Activated B cell treated with CpG ODN at 0.5 μM for 24 hours (primary cell): ENCODE data around the gene VAV2. TPM values are rescaled to one million over a fixed set of nuclear protein-coding genes. Genes with fewer than 3 reads are reported as not detected.

Source experiments
- ATAC-seq: fragments of 200-7000 bp; cut with Tn5 transposase; one replicate; pipeline ENCODE4 v1.10.0; 2021; ENCODE audit warnings: low read depth, mild to moderate bottlenecking, moderate library complexity
- CTCF ChIA-PET: fragments of 350-600 bp; sonication (Branson Sonifier 250); formaldehyde crosslinking; loops from one replicate; lab custom pipeline; 2021; ENCODE audit warnings: antibody characterized with exemption; lab: Charles Lee
- POLR2A ChIA-PET: fragments of 350-600 bp; sonication (Branson Sonifier 250); formaldehyde crosslinking; loops from one replicate; lab custom pipeline; 2021; ENCODE audit warnings: antibody characterized with exemption; lab: Charles Lee
- DNase-seq: peaks from one replicate; pipeline ENCODE4 v3.0.0; 2022
- H3K27ac Mint-ChIP-seq: one replicate; pipeline ENCODE4 v1.8.0; 2020; ENCODE audit warnings: mixed read lengths
- H3K27me3 Mint-ChIP-seq: one replicate; pipeline ENCODE4 v1.8.0; 2021; ENCODE audit warnings: mixed read lengths
- H3K36me3 Mint-ChIP-seq: one replicate; pipeline ENCODE4 v1.8.0; 2021; ENCODE audit warnings: low read depth, mixed read lengths
- H3K4me1 Mint-ChIP-seq: one replicate; pipeline ENCODE4 v1.8.0; 2021; ENCODE audit warnings: mixed read lengths
- H3K4me3 Mint-ChIP-seq: one replicate; pipeline ENCODE4 v1.8.0; 2020; ENCODE audit warnings: mild to moderate bottlenecking, mixed read lengths
- H3K9me3 Mint-ChIP-seq: one replicate; pipeline ENCODE4 v1.8.0; 2020; ENCODE audit warnings: mixed read lengths
- intact Hi-C: fragments of 100-400 bp; cut with micrococcal nuclease; formaldehyde crosslinking; loops from one replicate; pipeline ENCODE4 v1.15.1; 2024
- total RNA-seq: library from RNA; stranded (reverse); gene quantifications from 2 replicates; pipeline ENCODE4 v1.2.3, GENCODE V29; 2022
- TF ChIP-seq, protein P1 (sequence below): fragments of 200-600 bp; IDR thresholded peaks from one replicate; pipeline ENCODE4 v1.8.0; 2022; ENCODE audit warnings: antibody characterized with exemption, mild to moderate bottlenecking

The VAV2 gene
- total RNA-seq, 1 donor from 2014 or later = 99.6 TPM

DNA sequence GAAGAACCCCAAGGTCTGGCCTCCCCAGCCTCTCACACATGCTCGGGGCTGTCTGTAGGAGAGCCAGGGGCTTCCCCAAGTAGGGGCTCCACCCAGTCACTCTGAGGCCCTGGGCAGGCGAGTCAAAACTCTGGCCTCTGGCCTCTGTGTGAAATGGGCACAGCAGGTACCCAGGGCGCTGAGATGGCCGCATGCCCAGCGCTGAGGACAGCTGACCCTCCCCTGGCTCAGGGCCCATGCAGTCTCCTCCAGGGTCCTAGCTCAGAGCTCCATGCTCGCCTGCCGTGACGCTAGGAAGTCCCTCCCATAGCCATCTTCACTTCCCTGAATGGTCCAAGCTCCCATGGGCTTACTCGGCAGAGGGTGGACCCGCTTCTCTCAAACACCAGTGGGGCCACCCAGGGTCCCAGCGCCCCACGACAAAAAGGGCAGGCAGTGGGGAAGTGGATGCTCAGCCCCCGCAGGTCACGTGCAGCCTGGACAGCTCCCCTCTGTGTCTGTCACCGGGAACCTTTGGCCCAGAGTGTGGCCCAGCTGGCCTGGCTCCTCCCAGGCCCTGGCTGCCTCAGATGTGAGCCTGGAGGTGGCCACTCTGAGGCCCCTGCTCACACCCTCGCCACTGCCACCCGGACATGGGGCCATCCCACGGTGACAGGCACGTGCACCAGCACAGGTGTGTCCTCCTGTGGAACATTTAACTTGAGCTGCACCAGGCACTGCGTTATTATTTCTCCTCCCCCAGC is 12.2 kb upstream of the VAV2 start:
- CTCF ChIA-PET = interaction anchor here (1.2 kb wide), 1 partner anchor 9 kb away, joined by 5 read pairs; no protein-coding TSS in a partner anchor
- peaks cover 11% of the 10 kb centered on the region for H3K4me1 Mint-ChIP-seq
- H3K27me3 Mint-ChIP-seq = peaks cover 19% of the 10 kb centered on the region
- ATAC-seq (no peak), DNase-seq (no peak)
- POLR2A ChIA-PET = no interaction called here
- H3K9me3 Mint-ChIP-seq = no peaks in the 10 kb centered on the region
- TF ChIP-seq, protein P1, sequence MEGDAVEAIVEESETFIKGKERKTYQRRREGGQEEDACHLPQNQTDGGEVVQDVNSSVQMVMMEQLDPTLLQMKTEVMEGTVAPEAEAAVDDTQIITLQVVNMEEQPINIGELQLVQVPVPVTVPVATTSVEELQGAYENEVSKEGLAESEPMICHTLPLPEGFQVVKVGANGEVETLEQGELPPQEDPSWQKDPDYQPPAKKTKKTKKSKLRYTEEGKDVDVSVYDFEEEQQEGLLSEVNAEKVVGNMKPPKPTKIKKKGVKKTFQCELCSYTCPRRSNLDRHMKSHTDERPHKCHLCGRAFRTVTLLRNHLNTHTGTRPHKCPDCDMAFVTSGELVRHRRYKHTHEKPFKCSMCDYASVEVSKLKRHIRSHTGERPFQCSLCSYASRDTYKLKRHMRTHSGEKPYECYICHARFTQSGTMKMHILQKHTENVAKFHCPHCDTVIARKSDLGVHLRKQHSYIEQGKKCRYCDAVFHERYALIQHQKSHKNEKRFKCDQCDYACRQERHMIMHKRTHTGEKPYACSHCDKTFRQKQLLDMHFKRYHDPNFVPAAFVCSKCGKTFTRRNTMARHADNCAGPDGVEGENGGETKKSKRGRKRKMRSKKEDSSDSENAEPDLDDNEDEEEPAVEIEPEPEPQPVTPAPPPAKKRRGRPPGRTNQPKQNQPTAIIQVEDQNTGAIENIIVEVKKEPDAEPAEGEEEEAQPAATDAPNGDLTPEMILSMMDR = no peak
- intact Hi-C loops = no loop called here
- H3K36me3 Mint-ChIP-seq = no peaks in the 10 kb centered on the region
- no peak overlapping the region for H3K27ac Mint-ChIP-seq
- no peak overlapping the region for H3K4me3 Mint-ChIP-seq

DNA sequence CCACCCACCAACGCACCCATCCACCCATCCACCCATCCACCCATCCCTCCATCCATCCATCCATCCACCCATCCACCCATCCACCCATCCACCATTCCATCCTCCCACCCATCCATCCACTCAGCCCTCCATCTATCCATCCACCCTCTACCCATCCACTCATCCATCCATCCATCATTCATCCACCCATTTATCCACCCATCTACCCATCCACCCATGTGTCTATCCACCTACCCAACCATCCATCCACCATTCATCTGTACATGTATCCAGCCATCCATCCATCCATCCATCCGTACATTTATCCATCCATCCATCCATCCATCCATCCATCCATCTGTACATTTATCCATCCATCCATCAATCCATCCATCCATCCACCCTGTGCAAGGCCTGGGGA is 11.1 kb upstream of the VAV2 start:
- TF ChIP-seq, protein P1 = no peak
- H3K27me3 Mint-ChIP-seq = peaks cover 15% of the 10 kb centered on the region
- H3K4me1 Mint-ChIP-seq = peaks cover 11% of the 10 kb centered on the region
- ATAC-seq (no peak), DNase-seq (no peak)
- ChIA-PET POLR2A (no interaction called here), CTCF (no interaction called here)
- H3K9me3 Mint-ChIP-seq = no peaks in the 10 kb centered on the region
- no peak overlapping the region for H3K27ac Mint-ChIP-seq
- intact Hi-C loops = no loop called here
- H3K36me3 Mint-ChIP-seq = no peaks in the 10 kb centered on the region
- no peak overlapping the region for H3K4me3 Mint-ChIP-seq

DNA sequence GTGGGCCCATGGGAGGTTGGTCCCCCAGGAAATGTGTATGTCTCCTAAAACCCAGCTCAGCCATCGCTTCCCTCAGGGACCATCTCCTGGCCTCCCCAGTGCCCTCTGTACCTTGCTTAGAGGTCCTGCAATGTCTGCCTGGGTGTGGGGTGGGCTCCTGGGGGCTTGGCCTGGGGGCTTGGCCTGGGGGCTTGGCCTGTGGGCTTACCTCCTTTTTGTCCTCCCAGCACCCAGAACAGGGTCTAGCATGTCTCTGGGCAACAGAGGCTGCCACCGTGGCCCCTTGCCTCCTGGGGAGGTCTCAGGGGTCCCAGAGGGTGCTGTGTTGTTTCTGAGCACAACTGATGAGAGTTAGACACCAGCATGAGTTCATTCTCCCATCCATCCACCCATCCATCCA is 10.7 kb upstream of the VAV2 start:
- Mint-ChIP-seq H3K9me3 (no peaks in the 10 kb centered on the region), H3K27me3 (peaks cover 14% of the 10 kb centered on the region), H3K36me3 (no peaks in the 10 kb centered on the region), H3K4me3 (no peak overlapping the region), H3K27ac (no peak overlapping the region), H3K4me1 (peaks cover 11% of the 10 kb centered on the region)
- no peak for DNase-seq
- POLR2A ChIA-PET = no interaction called here
- no peak for ATAC-seq
- intact Hi-C loops = no loop called here
- CTCF ChIA-PET = no interaction called here
- TF ChIP-seq, protein P1 = no peak

DNA sequence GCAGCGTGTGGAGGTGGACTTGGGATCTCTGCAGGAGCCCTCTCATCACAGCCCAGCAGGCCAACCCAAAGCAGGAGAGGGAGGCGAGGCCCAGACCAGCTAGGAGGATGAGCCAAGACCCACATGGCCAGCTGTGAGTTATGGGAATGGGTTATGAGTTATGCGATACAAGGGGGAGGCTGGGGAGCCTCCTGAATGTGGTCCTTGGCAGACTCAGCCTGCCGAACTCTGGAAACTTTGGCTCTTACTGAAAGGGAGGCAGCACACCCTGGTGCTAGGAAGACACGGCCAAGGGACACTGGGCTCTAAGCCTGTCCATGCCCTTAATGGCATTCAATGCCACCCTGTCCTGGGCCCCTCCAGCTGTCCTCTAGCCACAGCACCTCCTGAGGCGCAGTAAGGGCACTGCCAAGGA is 7.7 kb upstream of the VAV2 start:
- intact Hi-C loops = no loop called here
- H3K36me3 Mint-ChIP-seq = no peaks in the 10 kb centered on the region
- POLR2A ChIA-PET = no interaction called here
- peaks cover 11% of the 10 kb centered on the region for H3K4me1 Mint-ChIP-seq
- ATAC-seq (no peak), DNase-seq (no peak)
- TF ChIP-seq, protein P1 = no peak
- H3K27ac Mint-ChIP-seq = no peak overlapping the region
- H3K9me3 Mint-ChIP-seq = no peaks in the 10 kb centered on the region
- H3K4me3 Mint-ChIP-seq = no peak overlapping the region
- CTCF ChIA-PET = no interaction called here
- H3K27me3 Mint-ChIP-seq = peaks cover 5% of the 10 kb centered on the region

DNA sequence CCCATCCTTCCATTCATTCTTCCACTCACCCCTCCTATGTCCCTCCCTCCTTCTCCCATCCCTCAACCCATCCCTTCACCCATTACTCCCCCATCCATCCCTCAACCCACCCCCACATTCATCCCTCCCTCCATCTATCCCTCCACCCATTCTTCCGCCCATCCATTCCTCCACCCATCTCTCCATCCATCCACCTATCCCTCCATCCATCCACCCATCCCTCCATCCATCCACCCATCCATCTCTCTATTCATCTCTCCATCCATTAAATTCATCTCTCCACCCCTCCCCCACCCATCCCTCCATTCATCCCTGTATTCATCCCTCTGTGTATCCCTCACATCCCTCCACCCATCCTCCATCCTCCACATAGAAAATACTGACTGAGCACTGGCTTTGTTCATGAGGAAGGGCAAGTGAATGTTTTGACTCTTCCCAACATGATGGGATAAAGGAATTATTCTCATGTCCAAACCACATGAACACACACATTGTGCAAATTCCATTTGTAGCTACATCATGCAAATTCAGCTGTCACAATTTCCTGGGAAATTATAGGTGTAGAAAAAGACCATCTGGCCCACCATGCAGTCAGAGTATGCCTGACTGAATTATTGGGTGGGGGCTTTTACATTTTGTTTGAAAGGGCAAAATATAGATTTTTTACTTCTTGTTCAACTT is 6.9 kb upstream of the VAV2 start:
- DNase-seq = no peak
- TF ChIP-seq, protein P1 = no peak
- Mint-ChIP-seq H3K9me3 (no peaks in the 10 kb centered on the region), H3K27me3 (peaks cover 3% of the 10 kb centered on the region), H3K36me3 (no peaks in the 10 kb centered on the region), H3K4me3 (no peak overlapping the region), H3K4me1 (peaks cover 17% of the 10 kb centered on the region), H3K27ac (no peak overlapping the region)
- ATAC-seq = no peak
- POLR2A ChIA-PET = no interaction called here
- intact Hi-C loops = no loop called here
- CTCF ChIA-PET = no interaction called here
